Heart left ventricle (tissue), 16 donors: ENCODE results near the gene WNK2. TPM values are rescaled to one million over a fixed set of nuclear protein-coding genes. Genes with fewer than 3 reads are reported as not detected.
A peak's percentile ranks its signal among the peaks of the same experiment; 100 is the strongest.

Source experiments
- ATAC-seq, 4 donors: fragments of 200-7000 bp; cut with Tn5 transposase; one replicate each; pipeline ENCODE4 v1.9.1; 2020 to 2022; ENCODE audit warnings: moderate library complexity in 4 of 4, mild to moderate bottlenecking in 3 of 4, moderate number of reproducible peaks in 1 of 4
- DNase-seq, 5 donors: peaks; one replicate each; pipeline ENCODE4 v3.0.0-alpha.2; 2020
- H3K27ac ChIP-seq, 12 donors: fragments of 200-600 bp; sonication (generic) in 4 of 12; one replicate each; pipeline versions ENCODE4 v1.5.0 to v1.8.0; 2016 to 2022; ENCODE audit warnings: mild to moderate bottlenecking in 2 of 12
- H3K27me3 ChIP-seq, 9 donors: fragments of 200-600 bp; sonication (generic) in 2 of 9; one replicate each; pipeline versions ENCODE4 v1.5.1 to v1.8.0; 2016 to 2022; ENCODE audit warnings: mild to moderate bottlenecking in 3 of 9
- H3K36me3 ChIP-seq, 9 donors: fragments of 200-600 bp; sonication (generic) in 2 of 9; one replicate each; pipeline versions ENCODE4 v1.5.0 to v1.8.0; 2018 to 2022; ENCODE audit warnings: mild to moderate bottlenecking in 2 of 9
- H3K4me1 ChIP-seq, 12 donors: fragments of 200-600 bp; sonication (generic) in 4 of 12; one replicate each; pipeline versions ENCODE4 v1.5.0 to v1.8.0; 2016 to 2022; ENCODE audit warnings: mild to moderate bottlenecking in 3 of 12
- H3K4me3 ChIP-seq, 12 donors: fragments of 200-600 bp; sonication (generic) in 4 of 12; one replicate each; pipeline versions ENCODE4 v1.5.0 to v1.8.0; 2017 to 2022; ENCODE audit warnings: mild to moderate bottlenecking in 9 of 12, moderate library complexity in 4 of 12
- H3K9me3 ChIP-seq, 12 donors: fragments of 200-600 bp; sonication (generic) in 4 of 12; one replicate each; pipeline versions ENCODE4 v1.5.0 to v1.8.0; 2016 to 2022; ENCODE audit warnings: mild to moderate bottlenecking in 1 of 12
- CTCF ChIP-seq, 12 donors: fragments of 200-600 bp; sonication (generic) in 4 of 12; IDR thresholded peaks; one replicate each; pipeline versions ENCODE4 v1.5.0 to v1.8.0; 2018 to 2022; ENCODE audit warnings: antibody characterized with exemption in 12 of 12, mild to moderate bottlenecking in 5 of 12
- POLR2A ChIP-seq, 2 donors: fragments of 450-650 bp; IDR thresholded peaks; one replicate each; pipeline ENCODE4 v1.6.1; 2017; ENCODE audit warnings: antibody characterized with exemption in 2 of 2, mild to moderate bottlenecking in 2 of 2, moderate library complexity in 2 of 2
- WGBS, 4 donors: extraction: QIAGEN DNeasy Blood & Tissue Kit in 2 of 4; methylation state at CpG; one replicate each; pipeline versions ENCODE4 v1.1.5 to v1.1.7; 2013 to 2018; 5-methylcytosine and 5-hydroxymethylcytosine counted together
- intact Hi-C, 10 donors: fragments of 100-400 bp; cut with DNase I; formaldehyde crosslinking; loops; one replicate each; pipeline versions ENCODE4 v1.11.1 to v1.14.2; 2022
- polyA plus RNA-seq, 2 donors: library from polyadenylated mRNA; stranded (reverse); fragments of 200-250 nt; gene quantifications; one replicate each; pipeline ENCODE4 v1.2.3, GENCODE V29; 2013
- total RNA-seq, 9 donors: library from RNA; depleted of rRNA in 2 of 9; stranded (reverse); fragments of >200 nt in 2 of 9; fragmentation: NEBNext Ultra II Directional in 3 of 9; extraction: Animal tissue kit (Norgen Biotek cat#: 25700) in 3 of 9; gene quantifications; one replicate each; pipeline versions ENCODE4 v1.1.0 to v1.2.4, GENCODE V29; 2016 to 2023
- donor health status: ischemic (EF 13 %, LVEDD 7.1; RV severe dilation, severe dysfunction).
- donor health status: healthy with polysubstance abuse.
- donor health status: DM: no; HTN: yes; CAD: no.
- donor health status: DM: no; HTN: no; CAD: no.
- donor health status: ischemic (EF 25% LVEDD 6.9; RV normal size, moderate dysfunction).
- donor health status: ischemic (EF 25% LVEDD 5.7; RV mildly dilated, moderate dysfunction).
- donor health status: healthy.
- donor health status: DM: yes; HTN: yes; CAD: no.
- donor health status: ischemic (EF 35%, LVEDD 5.7; RV mildly dilated, moderate dysfunction).
- donor health status: nonischemic (EF 11% LVEDD 7.7; RV severe dilation, severe dysfunction).
- donor health status: DM: yes; HTN: yes; CAD: no.
- donor health status: PGD.
- donor health status: ischemic (EF 29% LVEDD 5.4; RV normal size, mild dysfunction).
- donor health status: nonischemic (EF 23%, LVEDD 6.1; RV moderate dilation, normal function).

The WNK2 gene
- total and polyA plus RNA-seq, 11 donors = 29.4 to 206 (median 112) TPM

DNA sequence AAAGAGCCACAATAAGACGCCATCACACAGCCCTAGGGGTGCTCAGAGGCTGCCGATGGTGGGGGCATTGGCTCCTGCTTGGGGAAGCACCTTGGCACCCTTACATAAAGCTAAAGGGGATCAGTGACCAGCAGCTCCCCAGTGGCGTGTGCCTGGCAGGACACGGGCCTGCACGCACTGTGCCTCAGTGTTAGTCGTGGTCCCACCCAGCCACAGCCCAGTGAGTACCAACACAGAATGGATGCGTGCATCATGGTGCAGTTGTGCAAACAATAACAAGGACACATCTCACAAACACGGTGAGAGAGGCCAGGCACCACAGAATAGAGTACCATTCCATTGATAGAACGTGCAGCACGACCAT, 103.2 kb downstream of the WNK2 start:
- Histone ChIP-seq H3K4me1 (peaks cover 0 to 9% (median 0%) of the 10 kb centered on the region in 12 donors), H3K36me3 (peaks cover 0 to 8% (median 0%) of the 10 kb centered on the region in 9 donors), H3K27ac (no peak overlapping the region), H3K9me3 (no peaks in the 10 kb centered on the region), H3K27me3 (no peaks in the 10 kb centered on the region), H3K4me3 (no peak overlapping the region)
- DNase-seq = no peak
- WGBS, 4 donors = 81 to 91% (median 90%) methylated on average over 10 of the region's 10 CpGs
- no peak for TF ChIP-seq POLR2A (IDR thresholded peaks at IDR 0.05)
- TF ChIP-seq CTCF (IDR thresholded peaks at IDR 0.05) = no peak
- no peak for ATAC-seq
- intact Hi-C loops = no loop called here

GRCh38 chr9:93287593-93287992, 103.7 kb downstream of the WNK2 start:
- TF ChIP-seq CTCF (IDR thresholded peaks at IDR 0.05) = no peak
- no peak for TF ChIP-seq POLR2A (IDR thresholded peaks at IDR 0.05)
- no peak overlapping the region for H3K4me3 ChIP-seq
- no peak overlapping the region for H3K27ac ChIP-seq
- H3K27me3 ChIP-seq = no peaks in the 10 kb centered on the region
- no peaks in the 10 kb centered on the region for H3K9me3 ChIP-seq
- intact Hi-C loops = no loop called here
- H3K4me1 ChIP-seq = peaks cover 0 to 9% (median 0%) of the 10 kb centered on the region in 12 donors
- peaks cover 0 to 10% (median 0%) of the 10 kb centered on the region in 9 donors for H3K36me3 ChIP-seq
- whole genome bisulfite sequencing, 4 donors = 79 to 83% (median 80%) methylated on average over 5 of the region's 5 CpGs
- ATAC-seq = no peak
- no peak for DNase-seq

GRCh38 chr9:93288341-93288740, 104.4 kb downstream of the WNK2 start:
- WGBS, 4 donors = 25 to 40% (median 38%) methylated on average over 8 of the region's 8 CpGs
- intact Hi-C loops = no loop called here
- peak; percentile 18 to 73 (median 63) for ATAC-seq

More at GRCh38 chr9:93288341-93288740, 104.4 kb downstream of the WNK2 start:
- H3K36me3 ChIP-seq = peaks cover 0 to 14% (median 0%) of the 10 kb centered on the region in 9 donors
- no peaks in the 10 kb centered on the region for H3K27me3 ChIP-seq
- peaks cover 0 to 9% (median 0%) of the 10 kb centered on the region in 12 donors for H3K4me1 ChIP-seq
- no peak overlapping the region for H3K4me3 ChIP-seq
- TF ChIP-seq POLR2A (IDR thresholded peaks at IDR 0.05) = no peak
- TF ChIP-seq CTCF (IDR thresholded peaks at IDR 0.05) = peak in 1 of 12 donors; percentile 9
- DNase-seq = peak in 1 of 5 donors; percentile 58
- no peak overlapping the region for H3K27ac ChIP-seq
- H3K9me3 ChIP-seq = no peaks in the 10 kb centered on the region
